HG03342 (cell line): Measurements from ENCODE around the gene TBL1X.

ENCODE experiments used
- ATAC-seq: cut with Tn5 transposase; IDR thresholded peaks from one replicate; pipeline ENCODE4 v1.9.1; 2021; ENCODE audit warnings: mild to moderate bottlenecking, moderate library complexity; ENCODE audit not compliant: unreplicated experiment

The TBL1X gene

DNA sequence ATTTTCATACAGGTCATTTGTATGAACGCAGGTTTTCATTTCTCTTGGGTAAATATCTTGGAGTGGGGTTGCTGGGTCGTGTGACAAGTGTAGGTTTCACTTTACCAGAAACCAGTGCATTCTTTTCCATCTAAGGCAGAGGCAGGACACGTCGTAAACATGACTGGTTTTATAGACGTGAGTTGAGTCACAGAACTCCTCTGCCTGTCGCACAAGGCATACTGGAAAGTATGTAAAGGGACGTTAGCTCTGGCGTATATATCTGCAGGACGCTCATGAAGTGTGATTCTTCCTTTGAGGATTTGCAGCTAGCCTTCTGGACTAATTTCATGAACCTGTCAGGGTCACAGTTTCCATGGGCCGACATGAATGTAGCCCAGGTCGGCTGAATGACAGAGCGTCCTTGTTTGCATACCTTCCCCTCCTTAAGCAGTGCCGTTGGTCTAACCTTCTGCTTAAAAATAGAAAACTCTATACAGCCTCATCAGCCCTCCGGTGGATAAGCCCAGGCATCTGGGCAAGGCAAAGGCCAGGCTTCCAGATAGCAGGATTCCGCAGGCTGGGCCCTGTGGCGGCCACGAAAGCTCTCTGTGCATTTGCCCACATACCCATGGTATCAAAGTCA is 194.8 kb downstream of the TBL1X start:
- no peak for ATAC-seq

DNA sequence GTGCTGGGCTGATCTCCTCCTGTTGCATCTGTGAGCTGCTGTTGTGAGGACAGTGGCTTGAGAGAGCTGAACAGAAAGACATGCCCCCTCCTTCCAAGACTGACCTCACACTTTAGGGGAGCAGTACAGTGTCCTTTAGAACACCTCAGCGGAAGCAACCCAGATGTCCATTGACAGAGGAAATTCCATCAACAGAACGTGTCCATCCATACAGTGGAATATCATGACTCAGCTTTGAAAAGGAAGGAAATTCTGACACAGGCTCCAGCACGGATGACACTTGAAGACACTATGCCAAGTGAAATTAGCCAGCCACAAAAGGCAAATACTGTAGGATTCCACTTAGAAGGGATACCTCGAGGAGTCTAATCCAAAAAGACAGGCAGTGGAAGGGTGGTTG is 197.3 kb downstream of the TBL1X start:
- ATAC-seq, result no peak

DNA sequence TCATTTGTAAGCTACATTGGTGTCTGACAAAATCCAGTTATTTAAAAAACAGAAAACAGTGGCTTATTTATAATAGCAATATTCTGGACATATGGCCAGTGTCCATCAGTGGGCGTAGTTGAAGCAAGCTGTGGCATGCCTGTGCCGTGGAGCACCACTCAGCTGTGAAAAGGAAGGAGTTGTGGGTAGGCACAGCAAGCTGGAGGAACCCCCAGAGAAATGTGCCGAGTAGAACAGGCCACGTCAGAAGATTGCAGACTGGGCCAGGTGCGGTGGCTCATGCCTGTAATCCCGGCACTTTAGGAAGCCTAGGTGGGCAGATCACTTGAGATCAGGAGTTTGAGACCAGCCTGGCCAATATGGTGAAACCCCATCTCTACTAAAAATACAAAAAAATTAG is 198.4 kb downstream of the TBL1X start:
- ATAC-seq, result no peak

GRCh38 chrX:9664224-9664623 is 199.4 kb downstream of the TBL1X start:
- no peak for ATAC-seq

- no peak for ATAC-seq
These were observed 200.3 kb downstream of the TBL1X start for GRCh38 chrX:9665113-9665512.

- ATAC-seq, result no peak
These were observed 203.7 kb downstream of the TBL1X start for GRCh38 chrX:9668537-9668936.

DNA sequence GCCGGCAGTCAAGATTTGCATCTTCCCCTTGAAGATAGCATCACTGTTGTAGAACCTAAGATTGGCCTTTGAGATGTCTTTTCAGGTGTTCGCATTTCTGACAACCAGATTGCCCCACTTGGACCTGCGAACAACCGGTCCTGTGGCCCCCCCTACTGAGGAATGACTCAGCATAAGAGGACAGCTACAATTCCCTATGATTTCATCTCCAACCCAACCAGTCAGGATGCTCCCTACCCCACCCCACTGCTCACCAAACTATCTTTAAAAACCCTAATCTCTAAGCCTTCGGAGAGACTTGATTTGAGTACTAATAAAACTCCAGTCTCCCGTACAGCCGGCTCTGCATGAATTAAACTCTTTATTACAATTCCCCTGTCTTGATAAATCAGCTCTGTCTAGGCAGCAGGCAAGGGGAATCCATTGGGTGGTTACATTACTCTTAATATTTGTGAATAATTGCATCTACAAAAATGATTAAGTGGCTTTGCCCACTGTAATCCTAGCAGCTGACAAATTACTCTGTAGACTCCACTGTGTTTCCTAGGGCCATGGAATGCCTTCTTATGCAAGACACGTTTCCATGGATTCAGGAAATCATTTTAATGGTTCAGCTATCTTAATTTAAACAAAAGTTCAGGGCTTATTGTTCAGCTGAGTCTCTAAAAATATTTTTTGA is 205.4 kb downstream of the TBL1X start:
- ATAC-seq, result no peak

- peak; percentile 44 for ATAC-seq
These were observed 207.1 kb downstream of the TBL1X start for GRCh38 chrX:9671998-9672397.

- ATAC-seq, result no peak
These were observed 211.4 kb downstream of the TBL1X start for GRCh38 chrX:9676306-9676705.

DNA sequence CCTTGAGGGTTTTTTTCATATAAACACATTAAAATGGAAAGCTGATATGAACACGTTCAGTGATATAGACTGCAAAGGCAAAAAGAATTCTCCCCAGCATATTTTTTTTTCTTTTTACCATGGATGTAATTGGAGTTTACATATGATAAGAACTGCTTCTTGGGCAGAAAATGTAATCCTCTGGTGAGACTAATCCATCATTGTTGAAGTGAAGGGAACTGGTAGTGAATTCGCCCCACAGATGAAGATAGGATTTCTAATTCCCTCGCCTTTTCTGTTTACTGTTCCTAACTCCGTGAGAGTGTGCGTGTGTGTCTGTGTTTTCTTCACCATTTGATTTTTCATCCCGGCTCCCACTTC is 211.9 kb downstream of the TBL1X start:
- ATAC-seq, result no peak

DNA sequence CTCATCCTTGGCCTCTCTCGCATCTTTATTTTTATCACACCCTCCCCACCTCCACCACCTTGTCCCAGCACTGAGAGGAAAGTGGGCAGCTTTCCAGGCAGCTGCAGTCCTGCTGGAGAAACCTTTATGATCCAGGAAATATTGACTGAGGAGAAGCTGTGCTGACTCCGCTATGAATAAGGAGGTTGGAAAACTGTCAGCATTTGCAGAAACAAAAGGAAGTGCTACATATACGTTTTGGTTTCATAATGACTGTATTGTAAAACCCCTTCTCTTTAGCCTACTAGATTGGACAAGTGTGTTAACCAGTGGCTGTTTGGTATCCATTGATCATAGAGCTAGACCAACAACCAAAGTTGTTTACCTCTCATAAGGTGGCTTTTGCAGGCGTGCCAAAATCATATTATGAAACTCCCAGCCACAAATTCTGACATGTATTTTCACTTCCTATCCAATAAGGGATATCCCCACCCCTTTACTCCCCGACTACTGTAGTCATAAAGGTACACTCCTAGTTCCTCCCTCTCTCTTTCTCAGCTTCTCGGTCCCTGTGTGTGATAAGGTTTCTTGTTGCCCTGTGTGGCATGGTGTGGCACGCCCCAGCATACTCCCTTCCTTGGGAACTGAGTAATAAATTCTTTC is 212.4 kb downstream of the TBL1X start:
- peak; percentile 97 for ATAC-seq

GRCh38 chrX:9678215-9678965 is 213.5 kb downstream of the TBL1X start:
- ATAC-seq, result no peak

DNA sequence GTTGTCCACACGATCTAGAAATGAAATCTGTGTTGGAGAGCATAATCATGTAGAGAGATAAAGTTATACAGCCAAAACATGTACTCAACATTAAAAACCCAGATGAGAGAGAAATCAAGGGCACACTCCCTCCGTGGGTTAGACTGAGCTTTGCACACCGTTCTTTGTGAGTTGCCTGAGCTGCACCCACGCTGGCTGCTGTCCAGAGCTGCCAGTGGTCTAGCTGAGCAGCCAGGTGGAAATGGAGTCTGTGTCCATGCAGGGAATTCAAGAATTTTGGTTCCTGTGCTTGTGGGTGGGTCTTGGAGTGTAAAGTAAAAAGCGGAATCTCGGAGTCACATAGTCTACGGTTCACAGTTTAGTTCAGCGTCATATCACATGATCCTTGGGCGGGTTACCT is 216.2 kb downstream of the TBL1X start:
- no peak for ATAC-seq

DNA sequence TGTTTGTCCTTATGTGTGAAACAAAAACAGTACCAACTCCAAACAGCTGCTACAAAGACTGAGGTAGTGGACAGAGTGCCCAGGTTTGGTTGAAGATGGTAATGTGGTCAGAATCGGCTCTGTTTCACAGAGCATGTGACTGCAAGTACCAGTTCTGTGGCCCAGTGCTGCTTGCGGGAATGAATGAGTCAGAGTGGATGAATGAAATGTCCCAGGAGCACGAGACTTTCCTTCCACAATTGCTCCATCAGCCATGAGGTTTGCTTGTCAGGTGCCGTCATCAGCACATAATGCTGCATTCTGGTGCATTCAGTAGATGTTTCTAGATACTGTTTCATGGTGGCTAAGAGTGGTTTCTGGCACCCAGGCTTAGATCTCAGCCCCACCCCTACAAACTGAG is 216.6 kb downstream of the TBL1X start:
- no peak for ATAC-seq

DNA sequence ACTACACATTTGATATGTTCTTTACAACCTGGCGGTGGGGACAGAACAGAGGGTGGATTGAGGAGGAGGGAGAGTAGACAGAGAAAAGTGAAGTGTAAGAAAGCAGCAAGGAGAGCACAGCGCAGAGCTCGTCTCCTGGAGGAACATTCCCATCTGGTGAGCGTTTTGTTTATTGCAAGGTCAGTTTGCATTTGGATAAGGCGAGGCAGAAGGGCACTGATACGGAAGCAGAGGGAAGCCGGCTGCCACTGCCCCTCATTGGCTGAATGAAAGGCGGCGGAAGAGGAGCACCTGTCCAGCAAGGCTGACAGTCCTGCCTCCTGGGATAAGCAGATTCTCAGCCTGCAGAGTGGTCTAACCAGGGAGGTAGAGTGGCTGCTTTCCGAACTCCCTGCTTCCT is 217.6 kb downstream of the TBL1X start:
- no peak for ATAC-seq

GRCh38 chrX:9682861-9683260 is 218.0 kb downstream of the TBL1X start:
- ATAC-seq, result no peak

DNA sequence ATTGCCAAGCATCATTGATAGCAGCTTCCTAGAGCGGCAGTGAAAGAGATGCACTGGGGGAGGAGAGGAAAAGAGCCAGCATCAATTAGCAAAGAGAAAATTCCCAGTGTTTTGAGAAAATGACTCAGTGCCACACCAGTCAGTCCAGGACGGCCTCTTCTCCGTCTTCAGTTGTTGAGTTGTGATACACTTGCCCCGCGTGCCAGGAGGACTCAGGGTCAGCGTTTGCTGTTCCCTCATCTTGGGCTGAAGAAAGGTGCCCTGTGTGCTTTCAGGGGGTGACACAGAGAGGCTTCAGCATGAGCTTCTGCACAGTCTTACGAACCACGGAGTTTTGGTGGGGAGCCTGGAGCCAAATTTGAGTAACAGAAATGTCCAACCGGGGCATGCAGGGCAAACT is 218.5 kb downstream of the TBL1X start:
- no peak for ATAC-seq

DNA sequence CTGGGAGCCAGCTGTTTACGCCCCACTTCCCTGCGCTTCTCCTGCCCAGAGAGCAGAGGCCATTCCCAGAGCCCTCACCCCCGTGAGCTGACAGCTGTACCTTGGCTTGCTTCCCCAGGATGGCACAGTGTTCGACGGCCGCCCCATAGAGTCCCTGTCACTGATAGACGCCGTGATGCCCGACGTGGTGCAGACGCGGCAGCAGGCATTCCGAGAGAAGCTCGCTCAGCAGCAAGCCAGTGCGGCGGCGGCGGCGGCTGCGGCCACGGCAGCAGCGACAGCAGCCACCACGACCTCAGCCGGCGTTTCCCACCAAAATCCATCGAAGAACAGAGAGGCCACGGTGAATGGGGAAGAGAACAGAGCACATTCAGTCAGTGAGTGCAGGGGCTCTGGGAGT is 223.0 kb downstream of the TBL1X start:
- ATAC-seq, result no peak

DNA sequence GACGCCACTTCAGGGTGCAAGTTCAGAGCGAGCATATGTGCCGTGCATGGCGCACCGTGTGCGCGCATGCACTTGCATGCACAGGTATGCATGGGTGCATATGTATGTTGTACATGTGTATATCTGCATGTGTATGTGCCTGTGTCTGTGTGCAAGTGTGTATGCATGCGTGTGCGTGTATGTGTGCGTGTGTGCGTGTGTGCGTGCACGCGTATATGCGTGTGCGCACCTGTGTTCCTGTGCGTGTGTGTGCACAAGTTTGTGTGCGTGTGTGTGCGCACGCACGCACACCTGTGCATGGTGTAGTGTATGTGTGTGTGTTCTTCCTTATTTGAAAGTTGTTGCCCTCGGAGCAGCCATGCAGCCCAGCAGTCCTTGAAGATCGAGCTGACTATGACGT is 224.0 kb downstream of the TBL1X start:
- ATAC-seq, result no peak

GRCh38 chrX:9690046-9690445 is 225.2 kb downstream of the TBL1X start:
- ATAC-seq, result no peak

- no peak for ATAC-seq
These were observed 228.6 kb downstream of the TBL1X start for GRCh38 chrX:9693307-9694001.
